Measurements from ENCODE around the gene LZTR1. TPM values are rescaled to one million over a fixed set of nuclear protein-coding genes. Genes with fewer than 3 reads are reported as not detected.

Gene LZTR1
- total and polyA plus RNA-seq, 2 donors (not counting 3 experiments of a cell fraction or from before 2014, with no cell fraction given): 56.6 to 86.8 TPM

- H3K9me1 ChIP-seq (replicated peaks; ENCODE audit: control insufficient read depth, extremely low read depth, insufficient read depth, low read length): no peaks in the 10 kb centered on the region
- no peak overlapping the region for H2AFZ ChIP-seq (ENCODE audit: low read depth, low read length)
- no peak for DNase-seq (ENCODE audit: low read depth, low spot score)
- ChIA-PET CTCF (interaction anchor here (1.3 kb wide), 1 partner anchor 15 kb away, joined by 3 read pairs; no protein-coding TSS in a partner anchor), POLR2A (no interaction called here)
- intact Hi-C loops (cut with micrococcal nuclease): no loop called here
- H4K20me1 ChIP-seq (replicated peaks; ENCODE audit: control insufficient read depth, extremely low read depth, insufficient read depth, low read length): no peaks in the 10 kb centered on the region
- no TSS peak for BruUV-seq (replicated peaks)
- no peak overlapping the region for H3K9ac ChIP-seq (replicated peaks; ENCODE audit: extremely low read depth, insufficient read depth, low read length)
- FAIRE-seq: no peak
- H3K4me3 ChIP-seq (replicated peaks in 1 of 3; ENCODE audit: insufficient read depth in 1 of 3, low read depth in 1 of 3, low read length in 3 of 3): no peak overlapping the region
- no peak for TF ChIP-seq POLR2AphosphoS5 (IDR thresholded peaks at IDR 0.05; ENCODE audit: insufficient read depth, low read depth, low read length)
- TF ChIP-seq JUN (IDR thresholded peaks at IDR 0.05; ENCODE audit: borderline replicate concordance, insufficient read depth, insufficient read length, low read depth): no peak
- no peak for TF ChIP-seq GATA2 (IDR thresholded peaks at IDR 0.05; ENCODE audit: insufficient read depth, insufficient read length, low read depth, low read length)
- TF ChIP-seq CTCF (IDR thresholded peaks at IDR 0.05; ENCODE audit: extremely low read depth in 1 of 2, insufficient read depth in 1 of 2, low read depth in 1 of 2, low read length in 2 of 2): no peak
- TF ChIP-seq EZH2 (IDR thresholded peaks at IDR 0.05; ENCODE audit: borderline replicate concordance, low read depth, low read length, severe bottlenecking): no peak
- TF ChIP-seq MAX (IDR thresholded peaks at IDR 0.05; ENCODE audit: insufficient read depth, insufficient read length): no peak
- TF ChIP-seq FOS (IDR thresholded peaks at IDR 0.05; ENCODE audit: borderline replicate concordance, insufficient read depth, low read length): no peak
- TF ChIP-seq MYC (IDR thresholded peaks at IDR 0.05; ENCODE audit: low read depth, low read length): no peak
- H3K79me2 ChIP-seq (ENCODE audit: control insufficient read depth, insufficient read depth, low read length): no peaks in the 10 kb centered on the region
- no peaks in the 10 kb centered on the region for H3K36me3 ChIP-seq (ENCODE audit: control insufficient read depth in 2 of 2, extremely low read depth in 1 of 2, insufficient read depth in 2 of 2, low read length in 2 of 2)
- peaks cover 5% of the 10 kb centered on the region for H3K9me3 ChIP-seq (replicated peaks; ENCODE audit: control insufficient read depth, insufficient read depth, low read length)
- H3K27ac ChIP-seq (ENCODE audit: insufficient read depth, low read depth, low read length): no peak overlapping the region
- H3K27me3 ChIP-seq (ENCODE audit: control insufficient read depth in 2 of 2, insufficient read depth in 2 of 2, low read length in 2 of 2): no peaks in the 10 kb centered on the region
- no peak overlapping the region for H3K4me2 ChIP-seq (ENCODE audit: insufficient read depth, low read length)
- H3K4me1 ChIP-seq (ENCODE audit: control insufficient read depth, extremely low read depth, insufficient read depth, low read length): peaks cover 14% of the 10 kb centered on the region
- dilution Hi-C loops (cut with MboI; ENCODE audit: extremely low pct_ligation_motif_present, low sequenced_read_pairs): no loop called here
These were observed 5.1 kb upstream of the LZTR1 start for GRCh38 chr22:20977019-20977418.

Measured in endothelial cell of umbilical vein (primary cell).